SIG-M5 (cell line): ENCODE results near the gene ACOT12.

Source experiments
- DNase-seq: peaks from one replicate; lab custom pipeline; 2025; lab: John Stamatoyannopoulos, UW

Gene ACOT12

GRCh38 chr5:81400375-81400774 is 6.4 kb upstream of the ACOT12 start:
- DNase-seq, result no peak

- no peak for DNase-seq
These were observed 4.8 kb upstream of the ACOT12 start for GRCh38 chr5:81398741-81399140.

GRCh38 chr5:81397176-81397575 is 3.2 kb upstream of the ACOT12 start:
- no peak for DNase-seq

- no peak for DNase-seq
These were observed 1.3 kb upstream of the ACOT12 start for GRCh38 chr5:81395262-81395661.

DNA sequence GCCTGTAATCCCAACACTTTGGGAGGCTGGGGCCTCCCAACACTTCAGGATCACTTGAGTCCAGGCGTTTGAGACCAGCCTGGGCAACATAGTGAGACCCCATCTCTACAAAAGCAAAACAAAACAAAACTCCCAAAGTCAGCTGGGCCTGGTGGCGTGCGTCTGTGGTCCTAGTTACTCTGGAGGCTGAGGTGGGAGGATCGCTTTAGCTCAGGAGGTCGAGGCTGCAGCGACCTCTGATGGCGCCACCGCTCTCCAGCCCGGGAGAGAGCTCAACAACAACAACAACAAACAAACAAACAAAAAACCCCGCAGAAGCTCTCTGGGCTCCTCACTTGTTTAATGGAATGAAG is 528 bp downstream of the ACOT12 start:
- no peak for DNase-seq

DNA sequence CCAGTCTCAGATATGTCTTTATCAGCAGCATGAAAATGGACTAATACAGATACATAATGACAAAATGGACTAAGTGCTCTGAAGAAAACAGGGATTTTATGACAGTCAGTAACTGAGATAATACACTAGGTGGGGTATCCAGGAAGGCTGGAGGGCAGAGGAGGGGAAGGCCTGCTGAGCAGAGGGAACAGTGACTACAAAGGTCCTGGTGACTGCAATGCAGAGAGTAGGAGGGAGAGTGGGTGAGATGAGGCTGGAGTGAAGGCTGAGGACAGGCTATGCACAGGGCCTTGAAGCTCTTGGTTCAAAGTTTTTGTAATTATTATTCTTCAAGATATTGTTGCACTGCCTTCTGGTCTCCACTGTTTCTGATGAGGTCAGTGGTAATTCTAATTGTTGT is 4.9 kb downstream of the ACOT12 start:
- no peak for DNase-seq

- no peak for DNase-seq
These were observed 5.8 kb downstream of the ACOT12 start for GRCh38 chr5:81388169-81388568.

DNA sequence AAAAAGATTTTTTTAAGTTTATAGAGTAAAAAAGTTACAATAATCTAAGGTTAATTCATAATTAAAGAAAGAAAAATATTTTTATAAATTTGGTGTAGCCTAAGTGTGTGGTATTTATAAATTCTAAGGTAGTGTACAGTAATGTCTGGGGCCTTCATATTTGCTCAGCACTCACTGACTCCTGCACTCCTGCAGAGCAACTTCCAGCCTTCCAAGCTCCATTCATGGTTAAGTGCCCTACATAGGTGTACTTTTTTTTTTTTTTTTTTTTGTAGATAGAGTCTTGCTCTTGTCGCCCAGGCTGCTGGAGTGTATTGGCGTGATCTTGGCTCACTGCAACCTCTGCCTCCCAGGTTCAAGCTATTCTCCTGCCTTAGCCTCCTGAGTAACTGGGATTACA is 10.1 kb downstream of the ACOT12 start:
- no peak for DNase-seq

GRCh38 chr5:81371354-81371876 is 22.5 kb downstream of the ACOT12 start:
- no peak for DNase-seq

DNA sequence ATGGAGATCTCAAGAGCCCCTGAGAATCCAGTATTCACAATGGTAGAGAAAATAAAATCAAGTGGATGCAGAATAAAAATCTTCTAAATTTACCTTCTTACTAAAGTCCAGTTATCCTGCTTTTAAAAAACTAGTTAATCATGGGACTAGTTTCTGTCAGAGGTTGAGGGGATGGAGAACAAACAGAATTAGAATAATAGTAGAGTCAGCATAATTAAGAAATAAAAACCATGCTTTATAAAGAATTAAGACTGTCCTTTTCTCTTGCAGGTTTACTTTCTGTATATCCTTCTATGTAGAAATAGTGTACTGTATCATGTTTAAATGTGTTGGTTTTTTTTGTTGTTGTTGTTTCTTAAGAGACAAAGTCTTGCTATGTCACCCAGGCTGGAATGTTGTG is 23.0 kb downstream of the ACOT12 start:
- no peak for DNase-seq

DNA sequence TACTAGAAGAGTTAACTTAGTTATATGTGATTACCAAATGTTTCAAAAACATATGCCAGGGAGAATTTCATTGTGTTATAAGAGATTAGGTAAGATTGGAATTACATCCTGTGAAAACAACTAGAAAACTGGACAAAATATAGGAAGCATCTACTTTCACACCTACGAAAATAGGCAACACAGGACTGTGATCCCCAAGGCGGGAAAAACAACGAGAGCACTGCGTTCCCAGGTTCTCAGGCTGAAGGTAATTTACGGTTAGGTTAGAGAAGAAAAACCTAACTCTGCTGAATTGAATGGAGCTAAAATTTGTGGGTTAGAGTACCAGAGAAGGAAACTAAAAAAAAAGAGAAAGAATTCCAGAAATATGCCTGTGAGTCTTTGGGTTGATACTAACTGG is 28.4 kb downstream of the ACOT12 start:
- DNase-seq, result no peak

DNA sequence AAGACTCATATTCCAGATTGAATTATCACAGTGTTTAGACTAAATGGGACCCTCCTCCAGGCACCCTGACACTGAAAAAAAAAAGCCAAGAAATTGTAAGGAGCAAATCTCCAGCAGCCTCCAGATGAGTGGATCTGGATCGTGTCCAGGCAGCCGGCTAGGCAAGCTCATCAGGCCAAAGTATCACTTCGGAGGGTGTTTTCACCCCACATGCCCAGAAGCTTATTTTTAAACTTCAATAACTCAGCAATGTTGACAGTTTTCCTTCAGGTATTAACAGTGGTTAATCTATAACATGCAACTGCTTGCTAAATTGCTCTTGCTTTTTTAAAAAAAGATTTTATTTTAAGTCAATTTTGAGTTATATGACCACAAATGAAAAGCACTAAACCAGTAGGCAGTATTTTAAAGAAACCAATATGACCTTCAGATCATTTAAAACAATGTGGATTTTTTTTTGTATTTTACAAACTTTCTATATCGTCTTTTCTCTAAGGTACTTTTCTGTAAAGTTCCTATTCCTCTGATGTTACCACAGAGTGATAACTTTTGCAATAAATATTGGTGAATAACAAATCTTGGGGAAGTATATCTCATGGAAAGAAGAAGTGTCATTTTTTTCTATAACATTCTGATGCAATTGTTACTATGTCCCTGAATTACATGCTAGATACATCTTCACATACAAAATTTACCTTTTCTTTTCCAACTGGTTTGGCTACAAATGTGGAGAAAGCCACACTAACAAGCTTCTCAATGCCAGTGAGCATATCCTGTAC is 30.7 kb downstream of the ACOT12 start:
- DNase-seq, result peak; percentile 10

DNA sequence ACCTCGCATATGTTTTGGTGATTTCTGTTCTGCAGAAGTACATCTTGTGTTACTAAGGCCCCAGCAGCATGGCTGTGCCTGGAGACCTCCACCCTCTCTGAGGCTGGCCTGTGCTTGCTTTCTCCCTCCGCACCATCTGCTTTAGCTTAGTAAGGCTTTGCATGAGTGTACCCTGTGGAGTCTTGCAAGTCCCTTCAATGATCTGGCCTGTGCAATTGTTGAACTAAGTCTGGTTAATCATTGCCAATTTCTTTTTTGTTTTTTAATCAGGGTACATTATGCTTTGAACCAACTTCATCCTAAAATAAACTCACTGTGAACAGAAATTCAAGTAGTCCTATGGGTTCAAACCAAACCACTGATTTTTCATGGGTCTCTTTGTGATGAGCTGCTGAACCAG is 32.3 kb downstream of the ACOT12 start:
- DNase-seq, result no peak

GRCh38 chr5:81360640-81361039 is 33.3 kb downstream of the ACOT12 start:
- DNase-seq, result no peak

GRCh38 chr5:81359881-81360280 is 34.1 kb downstream of the ACOT12 start:
- no peak for DNase-seq

DNA sequence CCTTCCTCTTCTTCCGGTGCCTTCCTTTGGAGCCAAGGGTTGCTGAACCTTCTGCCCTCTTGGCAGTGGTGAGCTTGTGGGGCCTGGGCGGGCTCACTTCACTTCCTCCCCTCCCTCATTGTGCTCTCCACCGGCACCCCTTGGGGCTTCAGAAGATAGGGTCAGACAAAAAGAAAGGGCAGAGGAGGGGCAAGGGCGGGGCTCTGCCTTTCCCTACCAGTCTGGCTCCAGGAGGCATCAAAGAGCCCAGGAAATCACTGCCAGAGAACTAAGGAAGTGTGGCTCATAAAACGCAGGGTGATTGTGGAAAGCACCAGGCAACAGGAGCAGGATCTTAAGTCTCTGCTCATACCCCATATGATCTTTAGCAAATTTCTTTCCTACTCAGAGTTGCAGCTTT is 34.8 kb downstream of the ACOT12 start:
- no peak for DNase-seq

DNA sequence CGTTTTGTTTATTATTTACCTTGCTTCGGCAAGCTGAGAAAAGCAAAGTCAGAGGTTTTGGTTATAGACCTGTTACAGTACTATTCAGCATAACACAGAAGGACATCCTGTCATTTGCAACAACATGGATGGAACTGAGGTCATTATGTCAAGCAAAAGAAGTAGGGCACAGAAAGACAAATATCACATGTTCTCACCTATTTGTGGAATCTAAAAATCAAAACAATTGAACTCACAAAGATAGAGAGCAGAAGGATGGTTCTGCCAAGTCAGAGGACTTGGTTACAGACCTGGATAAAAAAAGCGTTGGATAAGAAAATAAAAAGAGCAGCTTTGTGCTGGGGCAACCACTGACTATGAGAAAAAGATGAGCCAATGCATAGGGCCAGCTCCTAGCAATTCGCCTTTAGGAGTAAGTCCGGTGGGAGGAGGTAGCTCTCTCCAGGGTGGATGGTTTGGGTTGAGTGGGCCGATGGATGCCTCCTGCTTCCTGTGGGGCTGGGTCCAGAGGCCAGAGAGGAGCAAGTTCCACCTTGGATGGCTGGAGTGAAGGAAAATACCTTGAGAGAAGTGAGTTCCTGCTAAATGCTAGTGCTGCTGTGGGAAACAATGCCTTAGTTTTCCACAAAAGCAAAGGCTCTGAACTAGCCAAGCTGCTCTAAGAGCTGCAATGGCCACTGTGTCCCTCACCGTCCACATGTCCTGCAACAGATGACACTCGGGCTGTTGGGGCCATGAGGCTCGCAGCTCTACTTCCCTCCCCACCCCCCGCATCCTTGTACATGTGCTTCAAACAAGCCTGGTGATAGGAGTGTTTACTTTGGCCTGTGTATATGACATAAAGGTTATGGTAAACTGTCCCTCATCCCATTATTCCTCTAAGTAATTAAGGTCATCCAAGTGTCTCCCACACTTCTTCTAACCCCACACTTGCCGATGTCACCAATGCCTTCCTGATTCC is 38.4 kb downstream of the ACOT12 start:
- no peak for DNase-seq

DNA sequence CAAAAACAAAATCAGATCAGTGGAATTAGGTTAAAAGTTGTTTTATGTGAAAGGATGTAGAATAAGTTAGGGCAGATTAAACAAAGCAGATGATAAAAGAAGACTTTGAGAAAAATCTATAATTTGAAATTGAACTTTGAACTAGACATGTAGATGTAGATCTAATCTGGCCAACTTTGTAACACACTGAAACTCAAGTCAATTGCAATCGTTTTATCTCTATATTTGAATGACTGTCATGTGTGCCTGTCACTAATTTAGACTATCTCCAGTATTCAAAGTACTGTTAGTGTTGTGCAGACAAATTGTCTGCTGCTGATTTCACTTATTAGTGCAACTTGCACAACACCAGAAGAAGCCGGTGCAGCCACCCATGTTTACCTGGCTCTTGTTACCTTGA is 39.8 kb downstream of the ACOT12 start:
- DNase-seq, result no peak

GRCh38 chr5:81353189-81353588 is 40.7 kb downstream of the ACOT12 start:
- no peak for DNase-seq

- no peak for DNase-seq
These were observed 43.4 kb downstream of the ACOT12 start for GRCh38 chr5:81350507-81350906.

DNA sequence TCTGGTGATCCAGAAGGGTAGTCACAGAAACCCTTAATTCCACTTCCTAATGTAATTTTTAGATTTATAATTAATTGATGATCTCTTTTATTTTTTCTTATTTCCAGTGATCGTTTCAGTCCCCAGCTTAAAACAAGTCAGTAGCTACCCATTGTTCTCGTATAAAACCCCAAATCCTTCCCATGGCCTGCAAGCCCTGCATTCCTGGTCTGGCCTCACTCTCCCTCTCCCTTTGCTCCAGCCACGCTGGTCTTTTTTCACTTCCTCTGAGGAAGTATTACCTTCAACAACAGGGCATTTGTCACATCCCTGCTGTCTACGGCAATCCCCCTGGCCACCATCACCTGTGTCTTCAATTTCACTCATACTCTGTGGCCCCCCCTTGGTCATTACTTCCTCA is 44.8 kb downstream of the ACOT12 start:
- no peak for DNase-seq

GRCh38 chr5:81345411-81346003 is 48.4 kb downstream of the ACOT12 start:
- no peak for DNase-seq

DNA sequence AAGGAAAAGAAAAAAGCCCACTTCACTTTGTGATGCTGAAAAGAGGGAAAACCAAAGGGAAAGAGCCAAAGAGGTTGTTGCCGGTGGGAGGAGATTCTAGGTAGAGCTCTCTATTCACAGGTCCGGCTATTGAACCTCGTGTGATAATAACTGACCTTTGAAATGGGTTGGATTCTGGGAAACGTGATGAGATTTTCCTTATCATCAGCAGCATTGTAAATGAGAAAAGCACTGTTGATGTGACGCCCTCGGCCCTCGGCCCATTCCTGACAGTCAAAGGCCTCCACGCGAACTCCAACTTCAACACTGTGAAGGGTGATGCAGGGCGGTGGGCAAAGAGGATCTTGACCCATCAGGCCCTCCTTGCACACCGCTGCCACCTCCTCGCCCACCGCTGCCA is 49.2 kb downstream of the ACOT12 start:
- DNase-seq, result no peak
